A549 (cell line): Measurements from ENCODE around the gene PKP2. TPM values are rescaled to one million over a fixed set of nuclear protein-coding genes. Genes with fewer than 3 reads are reported as not detected.

Experiments used
- ATAC-seq, 2 experiments: fragments of 200-7000 bp in 1 of 2; fragments of >200 bp in 1 of 2; cut with Nextera tagmentation in 1 of 2; cut with Tn5 transposase in 1 of 2; 3 replicates each; pipeline versions ENCODE4 v1.8.0 to v1.9.1; 2018 to 2020; ENCODE audit warnings: mild to moderate bottlenecking in 1 of 2, moderate library complexity in 1 of 2
- CTCF ChIA-PET: fragments of 300-600 bp; sonication (Branson Sonifier 250); formaldehyde crosslinking; extraction: SDS; loops from one replicate; lab custom pipeline; 2021; ENCODE audit warnings: antibody characterized with exemption, inconsistent platforms; lab: Yijun Ruan, JAX
- POLR2A ChIA-PET: fragments of 350-600 bp; formaldehyde crosslinking; extraction: SDS; loops from one replicate; lab custom pipeline; 2021; ENCODE audit warnings: antibody characterized with exemption, inconsistent platforms; lab: Yijun Ruan, JAX
- DNase-seq, 2 experiments: peaks; one replicate each; pipeline versions ENCODE4 v3.0.0 to v3.0.0-alpha.2; 2011 to 2016; ENCODE audit warnings: low read depth in 1 of 2, low spot score in 1 of 2
- FAIRE-seq: peaks from 2 replicates; lab custom pipeline; 2011; peaks lifted over from hg19 to GRCh38; lab: Jason Lieb, UNC
- H3K27ac ChIP-seq, 2 experiments: fragments of >200 bp; sonication (Bioruptor Twin); formaldehyde crosslinking; 3 replicates each; pipeline ENCODE4 v1.5.1; 2016 to 2017
- H3K4me1 ChIP-seq: fragments of >200 bp; sonication (Bioruptor Twin); formaldehyde crosslinking; 3 replicates; pipeline ENCODE4 v1.6.1; 2016
- H3K4me2 ChIP-seq: fragments of >200 bp; sonication (Bioruptor Twin); formaldehyde crosslinking; 3 replicates; pipeline ENCODE4 v1.6.1; 2016
- H3K4me3 ChIP-seq: fragments of >200 bp; sonication (Bioruptor Twin); formaldehyde crosslinking; 3 replicates; pipeline ENCODE4 v1.5.1; 2016
- H3K9me3 ChIP-seq: fragments of >200 bp; sonication (Bioruptor Twin); formaldehyde crosslinking; 3 replicates; pipeline ENCODE4 v1.6.1; 2016
- CBX2 ChIP-seq: fragments of 200-600 bp; sonication (generic); IDR thresholded peaks from 2 replicates; pipeline ENCODE4 v1.6.1; 2016; ENCODE audit warnings: low read depth, mild to moderate bottlenecking, borderline replicate concordance
- CHD4 ChIP-seq: fragments of 200-600 bp; sonication (generic); IDR thresholded peaks from 2 replicates; pipeline ENCODE4 v1.6.1; 2016; ENCODE audit warnings: antibody characterized with exemption, mild to moderate bottlenecking, borderline replicate concordance
- EHF ChIP-seq: fragments of 250-450 bp; sonication (Bioruptor Pico); IDR thresholded peaks from 2 replicates; pipeline ENCODE4 v1.5.0; 2020; ENCODE audit warnings: mild to moderate bottlenecking
- EHMT2 ChIP-seq: fragments of 200-600 bp; sonication (generic); IDR thresholded peaks from 2 replicates; pipeline ENCODE4 v1.6.1; 2016; ENCODE audit warnings: antibody characterized with exemption, low read depth, mild to moderate bottlenecking, moderate library complexity
- FOSB ChIP-seq: fragments of 250-450 bp; sonication (Bioruptor Pico); IDR thresholded peaks from 2 replicates; pipeline ENCODE4 v1.5.0; 2020; ENCODE audit warnings: mild to moderate bottlenecking, moderate library complexity
- FOXS1 ChIP-seq: fragments of 250-450 bp; sonication (Bioruptor Pico); IDR thresholded peaks from 2 replicates; pipeline ENCODE4 v1.5.0; 2020; ENCODE audit warnings: mild to moderate bottlenecking, moderate library complexity
- GATA3 ChIP-seq: IDR thresholded peaks from 2 replicates; pipeline ENCODE4 v1.6.1; 2012; ENCODE audit warnings: borderline replicate concordance
- HDAC2 ChIP-seq: fragments of 200-600 bp; sonication (generic); IDR thresholded peaks from 2 replicates; pipeline ENCODE4 v1.6.1; 2016
- HOXA7 ChIP-seq: fragments of 250-450 bp; sonication (Bioruptor Pico); IDR thresholded peaks from 2 replicates; pipeline ENCODE4 v1.5.0; 2020; ENCODE audit warnings: mild to moderate bottlenecking, moderate library complexity
- HOXB5 ChIP-seq: fragments of 250-450 bp; sonication (Bioruptor Pico); IDR thresholded peaks from 2 replicates; pipeline ENCODE4 v1.5.0; 2020; ENCODE audit warnings: mild to moderate bottlenecking, moderate library complexity
- JUN ChIP-seq, 2 experiments: fragments of >200 bp; sonication (Bioruptor Twin); formaldehyde crosslinking; IDR thresholded peaks; 2 replicates in 1 of 2; 3 replicates in 1 of 2; pipeline ENCODE4 v1.6.1; 2016 to 2017
- KDM1A ChIP-seq: fragments of 200-600 bp; sonication (generic); IDR thresholded peaks from 2 replicates; pipeline ENCODE4 v1.6.1; 2016; ENCODE audit warnings: low read depth, mild to moderate bottlenecking
- KDM5A ChIP-seq: fragments of 200-600 bp; sonication (generic); IDR thresholded peaks from 2 replicates; pipeline ENCODE4 v1.6.1; 2016; ENCODE audit warnings: antibody characterized with exemption, mild to moderate bottlenecking
- MAZ ChIP-seq: fragments of 150-350 bp; IDR thresholded peaks from 2 replicates; pipeline ENCODE4 v1.6.1; 2014; ENCODE audit warnings: antibody characterized with exemption, low read depth, low read length, borderline replicate concordance
- MYC ChIP-seq: IDR thresholded peaks from 2 replicates; pipeline ENCODE4 v1.6.1; 2012; ENCODE audit warnings: mild to moderate bottlenecking, inconsistent platforms, low read length, improper control_type of control experiment, borderline replicate concordance
- NPAS2 ChIP-seq: fragments of 250-450 bp; sonication (Bioruptor Pico); IDR thresholded peaks from 2 replicates; pipeline ENCODE4 v1.8.0; 2022; ENCODE audit warnings: mild to moderate bottlenecking, moderate library complexity, borderline replicate concordance
- NR3C1 ChIP-seq: fragments of >200 bp; sonication (Bioruptor Twin); formaldehyde crosslinking; IDR thresholded peaks from 3 replicates; pipeline ENCODE4 v1.6.1; 2017
- PHF8 ChIP-seq: fragments of 200-600 bp; sonication (generic); IDR thresholded peaks from 2 replicates; pipeline ENCODE4 v1.6.1; 2016; ENCODE audit warnings: low read depth, mild to moderate bottlenecking, antibody characterized with exemption, moderate library complexity, borderline replicate concordance
- POLR2A ChIP-seq: IDR thresholded peaks from 2 replicates; pipeline ENCODE4 v1.6.1; 2012; ENCODE audit warnings: mild to moderate bottlenecking, low read length
- POLR2AphosphoS2 ChIP-seq: conservative IDR thresholded peaks from 2 replicates; pipeline ENCODE4 v1.6.1; 2012; ENCODE audit warnings: low read length, improper control_type of control experiment, inconsistent platforms
- SMC3 ChIP-seq: fragments of >200 bp; sonication (Bioruptor Twin); formaldehyde crosslinking; IDR thresholded peaks from 3 replicates; pipeline ENCODE4 v1.6.1; 2018; ENCODE audit warnings: inconsistent platforms
- SREBF2 ChIP-seq: fragments of 450-650 bp; IDR thresholded peaks from 2 replicates; pipeline ENCODE4 v1.6.1; 2014; ENCODE audit warnings: mild to moderate bottlenecking, moderate library complexity
- TFCP2L1 ChIP-seq: fragments of 250-450 bp; sonication (Bioruptor Pico); IDR thresholded peaks from 2 replicates; pipeline ENCODE4 v1.5.0; 2021; ENCODE audit warnings: mild to moderate bottlenecking
- ZFP36 ChIP-seq: fragments of 450-650 bp; IDR thresholded peaks from 2 replicates; pipeline ENCODE4 v1.6.1; 2014; ENCODE audit warnings: borderline replicate concordance; ENCODE audit not compliant: partially characterized antibody
- ZSCAN20 ChIP-seq: fragments of 250-450 bp; sonication (Bioruptor Pico); IDR thresholded peaks from 2 replicates; pipeline ENCODE4 v1.8.0; 2022; ENCODE audit warnings: mild to moderate bottlenecking, moderate library complexity
- WGBS: methylation state at CpG from one replicate; pipeline ENCODE4 v1.1.6; 2017; ENCODE audit errors: missing lambda C conversion rate; 5-methylcytosine and 5-hydroxymethylcytosine counted together
- polyA plus RNA-seq, 4 experiments: library from polyadenylated mRNA; depleted of rRNA in 3 of 4; stranded (reverse); fragments of >200 nt; fragmentation: RNase III in 1 of 4; extraction: RNeasy Plus Mini Kit Qiagen cat#74134 plus additional on column Dnase treatment in 1 of 4; gene quantifications; 2 replicates in 3 of 4; 3 replicates in 1 of 4; pipeline ENCODE4 v1.2.3, GENCODE V29; 2011 to 2017
- TF ChIP-seq, protein P1 (sequence below): fragments of 200-600 bp; sonication (generic); IDR thresholded peaks from 2 replicates; pipeline ENCODE4 v1.6.1; 2016; ENCODE audit warnings: antibody characterized with exemption, mild to moderate bottlenecking, moderate library complexity
- TF ChIP-seq, protein P2 (sequence below): fragments of 250-450 bp; sonication (Bioruptor Pico); IDR thresholded peaks from 2 replicates; pipeline ENCODE4 v1.5.0; 2020; ENCODE audit warnings: low read depth, mild to moderate bottlenecking, moderate library complexity
- TF ChIP-seq, protein P3 (sequence below): fragments of 450-650 bp; IDR thresholded peaks from 2 replicates; pipeline ENCODE4 v1.6.1; 2014; ENCODE audit warnings: antibody characterized with exemption
- TF ChIP-seq, protein P4 (sequence below): fragments of >200 bp; sonication (Bioruptor Twin); formaldehyde crosslinking; IDR thresholded peaks from 3 replicates; pipeline ENCODE4 v1.6.1; 2016
- TF ChIP-seq, protein P5 (sequence below): IDR thresholded peaks from 2 replicates; pipeline ENCODE4 v1.6.1; 2012; ENCODE audit warnings: low read depth, borderline replicate concordance

PKP2 gene
- polyA plus RNA-seq, 2 of the 4 experiments (the other 2 are of a cell fraction), result 2.3 to 7.1 TPM

DNA sequence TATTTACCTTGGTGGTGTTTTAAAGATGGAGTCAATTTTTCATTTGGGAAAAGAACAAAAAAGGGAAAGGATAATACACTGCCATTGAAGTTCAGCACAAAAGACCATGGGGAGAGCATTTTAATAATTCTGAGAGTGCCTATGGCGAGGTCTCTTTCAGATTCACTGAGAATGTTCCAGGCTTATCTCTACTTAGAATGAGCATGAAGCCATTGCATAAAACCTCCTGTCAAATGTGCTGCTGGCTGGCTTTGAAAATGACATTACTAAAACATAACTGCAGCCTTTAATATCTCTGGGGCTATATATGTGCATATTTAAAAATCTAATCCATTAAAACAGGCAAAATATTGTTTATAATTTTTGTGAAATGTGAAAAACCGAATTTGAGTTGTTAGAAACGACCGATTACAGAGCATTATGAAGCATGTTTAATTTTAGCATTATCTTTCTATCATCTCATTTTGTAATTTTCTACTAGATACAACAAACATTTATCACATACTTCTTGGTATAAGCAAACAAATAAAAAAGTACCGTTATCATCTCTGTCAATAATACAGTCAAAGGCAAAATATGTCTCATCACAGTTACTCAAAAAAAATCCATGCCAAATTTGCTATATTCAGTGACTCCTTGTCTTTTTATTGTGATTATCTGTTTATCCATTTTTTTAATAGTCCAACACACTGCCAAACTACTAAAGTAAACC lies 95.2 kb downstream of the PKP2 start:
- 34% methylated on average over 5 of the region's 5 CpGs for WGBS
- TF ChIP-seq SREBF2 (no peak), GATA3 (peak; percentile 45; the same call in 1 of the 2 replicates), FOXS1 (CRISPR knock-in tag) (no peak)
- no peaks in the 10 kb centered on the region for H3K9me3 ChIP-seq
- CTCF ChIA-PET, result no interaction called here
- POLR2A ChIA-PET, result no interaction called here
- no peak overlapping the region for H3K4me3 ChIP-seq
- no peak for DNase-seq
- peak; percentile 83 for FAIRE-seq
- no peak overlapping the region for H3K27ac ChIP-seq
- no peak for ATAC-seq
- peaks cover 8% of the 10 kb centered on the region; the same call in 2 of the 3 replicates for H3K4me1 ChIP-seq
- H3K4me2 ChIP-seq, result peak overlapping the region; percentile 8; the same call in 1 of the 3 replicates

DNA sequence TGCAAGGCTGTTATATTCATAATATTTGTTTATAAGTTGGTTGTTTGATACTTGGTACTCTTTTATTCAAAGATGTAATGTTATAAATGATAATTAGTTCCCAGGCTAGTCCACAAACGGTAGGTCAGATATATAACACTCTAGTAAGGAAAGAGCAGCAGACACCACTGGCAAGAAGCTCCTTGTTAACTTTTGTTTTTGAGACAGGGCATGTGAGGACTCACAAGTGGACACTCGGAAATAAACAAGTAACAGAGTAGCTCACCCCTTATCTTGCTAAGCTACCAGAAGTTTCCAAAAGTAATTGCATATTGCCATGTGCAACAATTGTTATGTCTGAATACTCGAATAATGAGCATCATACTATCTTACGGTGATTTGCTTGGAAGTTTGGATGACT lies 102.3 kb downstream of the PKP2 start:
- 50% methylated on average over 4 of the region's 4 CpGs for WGBS
- ChIA-PET CTCF (no interaction called here), POLR2A (no interaction called here)
- Histone ChIP-seq H3K4me2 (no peak overlapping the region), H3K9me3 (no peaks in the 10 kb centered on the region), H3K4me1 (no peaks in the 10 kb centered on the region), H3K27ac (no peak overlapping the region), H3K4me3 (no peak overlapping the region)
- DNase-seq (no peak), FAIRE-seq (no peak), ATAC-seq (no peak)
- no peak for TF ChIP-seq MAZ
- no peak for TF ChIP-seq MYC
- TF ChIP-seq POLR2AphosphoS2, result no peak
- TF ChIP-seq ZFP36, result no peak
- no peak for TF ChIP-seq PHF8
- no peak for TF ChIP-seq FOSB
- TF ChIP-seq, protein P1, sequence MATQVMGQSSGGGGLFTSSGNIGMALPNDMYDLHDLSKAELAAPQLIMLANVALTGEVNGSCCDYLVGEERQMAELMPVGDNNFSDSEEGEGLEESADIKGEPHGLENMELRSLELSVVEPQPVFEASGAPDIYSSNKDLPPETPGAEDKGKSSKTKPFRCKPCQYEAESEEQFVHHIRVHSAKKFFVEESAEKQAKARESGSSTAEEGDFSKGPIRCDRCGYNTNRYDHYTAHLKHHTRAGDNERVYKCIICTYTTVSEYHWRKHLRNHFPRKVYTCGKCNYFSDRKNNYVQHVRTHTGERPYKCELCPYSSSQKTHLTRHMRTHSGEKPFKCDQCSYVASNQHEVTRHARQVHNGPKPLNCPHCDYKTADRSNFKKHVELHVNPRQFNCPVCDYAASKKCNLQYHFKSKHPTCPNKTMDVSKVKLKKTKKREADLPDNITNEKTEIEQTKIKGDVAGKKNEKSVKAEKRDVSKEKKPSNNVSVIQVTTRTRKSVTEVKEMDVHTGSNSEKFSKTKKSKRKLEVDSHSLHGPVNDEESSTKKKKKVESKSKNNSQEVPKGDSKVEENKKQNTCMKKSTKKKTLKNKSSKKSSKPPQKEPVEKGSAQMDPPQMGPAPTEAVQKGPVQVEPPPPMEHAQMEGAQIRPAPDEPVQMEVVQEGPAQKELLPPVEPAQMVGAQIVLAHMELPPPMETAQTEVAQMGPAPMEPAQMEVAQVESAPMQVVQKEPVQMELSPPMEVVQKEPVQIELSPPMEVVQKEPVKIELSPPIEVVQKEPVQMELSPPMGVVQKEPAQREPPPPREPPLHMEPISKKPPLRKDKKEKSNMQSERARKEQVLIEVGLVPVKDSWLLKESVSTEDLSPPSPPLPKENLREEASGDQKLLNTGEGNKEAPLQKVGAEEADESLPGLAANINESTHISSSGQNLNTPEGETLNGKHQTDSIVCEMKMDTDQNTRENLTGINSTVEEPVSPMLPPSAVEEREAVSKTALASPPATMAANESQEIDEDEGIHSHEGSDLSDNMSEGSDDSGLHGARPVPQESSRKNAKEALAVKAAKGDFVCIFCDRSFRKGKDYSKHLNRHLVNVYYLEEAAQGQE, result no peak
- TF ChIP-seq, protein P2, sequence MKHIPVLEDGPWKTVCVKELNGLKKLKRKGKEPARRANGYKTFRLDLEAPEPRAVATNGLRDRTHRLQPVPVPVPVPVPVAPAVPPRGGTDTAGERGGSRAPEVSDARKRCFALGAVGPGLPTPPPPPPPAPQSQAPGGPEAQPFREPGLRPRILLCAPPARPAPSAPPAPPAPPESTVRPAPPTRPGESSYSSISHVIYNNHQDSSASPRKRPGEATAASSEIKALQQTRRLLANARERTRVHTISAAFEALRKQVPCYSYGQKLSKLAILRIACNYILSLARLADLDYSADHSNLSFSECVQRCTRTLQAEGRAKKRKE, result no peak
- no peak for TF ChIP-seq SREBF2
- TF ChIP-seq HDAC2, result no peak

DNA sequence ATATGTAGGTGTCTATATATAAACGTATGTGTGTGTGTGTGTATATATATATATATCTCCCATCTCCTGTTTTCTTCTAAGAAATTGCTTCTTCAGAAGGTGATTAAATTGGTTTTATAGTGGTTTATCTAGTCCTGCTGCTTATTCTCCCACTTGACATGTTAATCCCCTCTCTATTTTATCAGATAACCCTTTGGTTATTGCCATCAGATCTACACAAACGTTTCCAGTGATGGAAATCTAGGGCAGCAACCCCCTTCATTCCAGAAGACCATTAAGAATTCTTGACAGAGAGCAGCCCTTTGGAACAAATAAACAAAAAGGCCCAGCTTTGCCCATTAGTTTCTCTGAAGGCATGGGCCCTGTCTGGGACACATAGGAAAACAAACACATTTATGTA lies 106.7 kb downstream of the PKP2 start:
- FAIRE-seq (no peak), DNase-seq (no peak), ATAC-seq (no peak)
- Histone ChIP-seq H3K4me1 (no peaks in the 10 kb centered on the region), H3K4me3 (no peak overlapping the region), H3K9me3 (no peaks in the 10 kb centered on the region), H3K4me2 (no peak overlapping the region), H3K27ac (no peak overlapping the region)
- POLR2A ChIA-PET, result no interaction called here
- WGBS, result 44% methylated on average over 2 of the region's 2 CpGs
- CTCF ChIA-PET, result no interaction called here
- TF ChIP-seq ZSCAN20 (CRISPR knock-in tag) (no peak), SMC3 (no peak), KDM5A (no peak), POLR2A (no peak), CHD4 (no peak), EHF (CRISPR knock-in tag) (no peak), NPAS2 (CRISPR knock-in tag) (no peak), JUN (IDR thresholded peaks at IDR 0.05) (no peak), HOXA7 (CRISPR knock-in tag) (no peak), EHMT2 (no peak), NR3C1 (no peak), SREBF2 (no peak), HOXB5 (no peak), CBX2 (no peak), KDM1A (no peak), TFCP2L1 (CRISPR knock-in tag) (no peak)
- TF ChIP-seq, protein P3, sequence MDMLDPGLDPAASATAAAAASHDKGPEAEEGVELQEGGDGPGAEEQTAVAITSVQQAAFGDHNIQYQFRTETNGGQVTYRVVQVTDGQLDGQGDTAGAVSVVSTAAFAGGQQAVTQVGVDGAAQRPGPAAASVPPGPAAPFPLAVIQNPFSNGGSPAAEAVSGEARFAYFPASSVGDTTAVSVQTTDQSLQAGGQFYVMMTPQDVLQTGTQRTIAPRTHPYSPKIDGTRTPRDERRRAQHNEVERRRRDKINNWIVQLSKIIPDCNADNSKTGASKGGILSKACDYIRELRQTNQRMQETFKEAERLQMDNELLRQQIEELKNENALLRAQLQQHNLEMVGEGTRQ, result no peak
- TF ChIP-seq, protein P4, sequence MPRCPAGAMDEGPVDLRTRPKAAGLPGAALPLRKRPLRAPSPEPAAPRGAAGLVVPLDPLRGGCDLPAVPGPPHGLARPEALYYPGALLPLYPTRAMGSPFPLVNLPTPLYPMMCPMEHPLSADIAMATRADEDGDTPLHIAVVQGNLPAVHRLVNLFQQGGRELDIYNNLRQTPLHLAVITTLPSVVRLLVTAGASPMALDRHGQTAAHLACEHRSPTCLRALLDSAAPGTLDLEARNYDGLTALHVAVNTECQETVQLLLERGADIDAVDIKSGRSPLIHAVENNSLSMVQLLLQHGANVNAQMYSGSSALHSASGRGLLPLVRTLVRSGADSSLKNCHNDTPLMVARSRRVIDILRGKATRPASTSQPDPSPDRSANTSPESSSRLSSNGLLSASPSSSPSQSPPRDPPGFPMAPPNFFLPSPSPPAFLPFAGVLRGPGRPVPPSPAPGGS, result no peak
- TF ChIP-seq, protein P5, sequence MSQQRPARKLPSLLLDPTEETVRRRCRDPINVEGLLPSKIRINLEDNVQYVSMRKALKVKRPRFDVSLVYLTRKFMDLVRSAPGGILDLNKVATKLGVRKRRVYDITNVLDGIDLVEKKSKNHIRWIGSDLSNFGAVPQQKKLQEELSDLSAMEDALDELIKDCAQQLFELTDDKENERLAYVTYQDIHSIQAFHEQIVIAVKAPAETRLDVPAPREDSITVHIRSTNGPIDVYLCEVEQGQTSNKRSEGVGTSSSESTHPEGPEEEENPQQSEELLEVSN, result no peak
